SH-SY5Y (cell line): Measurements from ENCODE around the gene PCDHA7.

Experiments used
- GATA2 ChIP-seq: IDR thresholded peaks from 2 replicates; pipeline ENCODE4 v1.6.1; 2011; ENCODE audit warnings: mild to moderate bottlenecking, low read depth, low read length
- GATA3 ChIP-seq: IDR thresholded peaks from 2 replicates; pipeline ENCODE4 v1.6.1; 2011; ENCODE audit warnings: low read depth, mild to moderate bottlenecking, low read length, moderate library complexity

GRCh38 chr5:140800816-140801493 is 33.1 kb upstream of the PCDHA7 start, which contains the start of gene PCDHA3:
- TF ChIP-seq GATA3 (no peak), GATA2 (no peak)
